Transverse colon (tissue), 4 donors: Measurements from ENCODE around the gene TANGO6. TPM values are rescaled to one million over a fixed set of nuclear protein-coding genes. Genes with fewer than 3 reads are reported as not detected.

Experiments
- DNase-seq: peaks from one replicate; pipeline ENCODE4 v3.0.0-alpha.2; 2019
- H3K27ac ChIP-seq, 4 donors: fragments of 200-600 bp; sonication (generic); 2 replicates each; pipeline ENCODE4 v1.5.1; 2016 to 2018; ENCODE audit warnings: inconsistent platforms in 4 of 4
- H3K27me3 ChIP-seq: fragments of 200-600 bp; sonication (generic); 2 replicates; pipeline ENCODE4 v1.5.1; 2017; ENCODE audit warnings: inconsistent platforms
- H3K36me3 ChIP-seq, 4 donors: fragments of 200-600 bp; sonication (generic); 2 replicates each; pipeline ENCODE4 v1.5.1; 2017 to 2019; ENCODE audit warnings: inconsistent platforms in 4 of 4
- H3K4me1 ChIP-seq, 4 donors: fragments of 200-600 bp; sonication (generic); 2 replicates each; pipeline ENCODE4 v1.5.1; 2017 to 2020; ENCODE audit warnings: inconsistent platforms in 4 of 4
- H3K4me3 ChIP-seq, 4 donors: fragments of 200-600 bp; sonication (generic); 1 replicate in 1 of 4; 2 replicates in 3 of 4; pipeline versions ENCODE4 v1.5.1 to v1.6.1; 2017 to 2019; ENCODE audit warnings: inconsistent platforms in 4 of 4
- H3K9me3 ChIP-seq, 2 donors: fragments of 200-600 bp; sonication (generic); 2 replicates each; pipeline ENCODE4 v1.5.1; 2017 to 2019; ENCODE audit warnings: inconsistent platforms in 2 of 2
- CTCF ChIP-seq, 5 experiments: fragments of 200-600 bp in 3 of 5; fragments of 450-650 bp in 2 of 5; sonication (generic) in 3 of 5; IDR thresholded peaks; 1 replicate in 2 of 5; 2 replicates in 3 of 5; pipeline ENCODE4 v1.5.1; 2016 to 2017; ENCODE audit warnings: antibody characterized with exemption in 5 of 5, inconsistent platforms in 3 of 5, mild to moderate bottlenecking in 2 of 5, moderate library complexity in 1 of 5
- EP300 ChIP-seq: sonication (generic); formaldehyde crosslinking; IDR thresholded peaks from one replicate; pipeline ENCODE4 v1.6.1; 2017; ENCODE audit warnings: antibody characterized with exemption, low read depth
- POLR2A ChIP-seq: fragments of 450-650 bp; IDR thresholded peaks from one replicate; pipeline ENCODE4 v1.6.1; 2016; ENCODE audit warnings: antibody characterized with exemption, mild to moderate bottlenecking, moderate library complexity
- POLR2AphosphoS5 ChIP-seq, 3 donors: sonication (generic); formaldehyde crosslinking; IDR thresholded peaks; one replicate each; pipeline ENCODE4 v1.6.1; 2016; ENCODE audit warnings: antibody characterized with exemption in 3 of 3
- WGBS, 2 donors: methylation state at CpG; one replicate each; pipeline ENCODE4 v1.1.5; 2018; ENCODE audit warnings: low coverage in 1 of 2; 5-methylcytosine and 5-hydroxymethylcytosine counted together
- in situ Hi-C, 4 donors: fragments of 200-750 bp; cut with MboI; loops; one replicate each; pipeline versions ENCODE4 v1.15.0 to v1.15.1; 2017; ENCODE audit warnings: low sequenced_read_pairs in 3 of 4, low pct_ligation_motif_present in 1 of 4, low pct_unique_long_range_greater_than_20kb in 1 of 4
- intact Hi-C: fragments of 100-400 bp; cut with DNase I; formaldehyde crosslinking; loops from one replicate; pipeline ENCODE4 v1.15.1; 2023; ENCODE audit warnings: low total_unique reads
- total RNA-seq, 4 donors: library from RNA; depleted of rRNA; stranded (reverse); fragments of >200 nt; gene quantifications; one replicate each; pipeline ENCODE4 v1.1.0, GENCODE V29; 2016

The TANGO6 gene
- total RNA-seq, 4 donors from 2014 or later: 10.6 to 55.4 (median 22.8) TPM

- H3K4me1 ChIP-seq: peaks cover 14 to 31% (median 29%) of the 10 kb centered on the region in 4 donors
- in situ Hi-C loops: loop anchor here in 1 of 4 donors (25.0 kb wide), 1 partner anchor 197 kb away; no protein-coding TSS in a partner anchor
- no peak overlapping the region for H3K27ac ChIP-seq
- no peak for DNase-seq
- peaks cover 28% of the 10 kb centered on the region for H3K27me3 ChIP-seq
- intact Hi-C loops: loop anchor here (10.0 kb wide), 1 partner anchor 265 kb away; the partner anchor contains the start of gene TANGO6
- H3K9me3 ChIP-seq: no peaks in the 10 kb centered on the region
- no peak overlapping the region for H3K4me3 ChIP-seq
- TF ChIP-seq POLR2AphosphoS5 (IDR thresholded peaks at IDR 0.05): no peak
- no peak for TF ChIP-seq CTCF (IDR thresholded peaks at IDR 0.05)
- TF ChIP-seq EP300: no peak
- TF ChIP-seq POLR2A: no peak
- H3K36me3 ChIP-seq: no peaks in the 10 kb centered on the region
- 94 to 95% methylated on average over 9 to 34 of the region's 48 CpGs for WGBS, 2 donors
Observed at GRCh38 chr16:69109486-69110270, 266.3 kb downstream of the TANGO6 start.

- H3K9me3 ChIP-seq: no peaks in the 10 kb centered on the region
- 90% methylated on average over 3 to 7 of the region's 7 CpGs for WGBS, 2 donors
- H3K4me1 ChIP-seq: peaks cover 14 to 26% (median 25%) of the 10 kb centered on the region in 4 donors
- TF ChIP-seq EP300: no peak
- TF ChIP-seq POLR2AphosphoS5 (IDR thresholded peaks at IDR 0.05): no peak
- TF ChIP-seq POLR2A: no peak
- TF ChIP-seq CTCF (IDR thresholded peaks at IDR 0.05): no peak
- no peak for DNase-seq
- in situ Hi-C loops (loop anchor here in 1 of 4 donors (25.0 kb wide), 1 partner anchor 198 kb away; no protein-coding TSS in a partner anchor), intact Hi-C loops (no loop called here)
- peaks cover 0 to 1% (median 0%) of the 10 kb centered on the region in 4 donors for H3K36me3 ChIP-seq
- H3K4me3 ChIP-seq: no peak overlapping the region
- no peak overlapping the region for H3K27ac ChIP-seq
- peaks cover 23% of the 10 kb centered on the region for H3K27me3 ChIP-seq
Observed at GRCh38 chr16:69110406-69110805, 267.1 kb downstream of the TANGO6 start.

GRCh38 chr16:69111216-69111875 is 268.0 kb downstream of the TANGO6 start:
- Histone ChIP-seq H3K4me1 (peaks cover 14 to 21% (median 19%) of the 10 kb centered on the region in 4 donors), H3K27ac (no peak overlapping the region), H3K36me3 (peaks cover 0 to 10% (median 0%) of the 10 kb centered on the region in 4 donors), H3K4me3 (no peak overlapping the region), H3K27me3 (peaks cover 18% of the 10 kb centered on the region), H3K9me3 (no peaks in the 10 kb centered on the region)
- intact Hi-C loops (no loop called here), in situ Hi-C loops (loop anchor here in 1 of 4 donors (25.0 kb wide), 1 partner anchor 199 kb away; no protein-coding TSS in a partner anchor)
- 90 to 97% methylated on average over 5 to 6 of the region's 6 CpGs for WGBS, 2 donors
- TF ChIP-seq EP300 (no peak), POLR2AphosphoS5 (IDR thresholded peaks at IDR 0.05) (no peak), CTCF (IDR thresholded peaks at IDR 0.05) (no peak), POLR2A (no peak)
- no peak for DNase-seq

- Histone ChIP-seq H3K9me3 (no peaks in the 10 kb centered on the region), H3K36me3 (peaks cover 0 to 11% (median 0%) of the 10 kb centered on the region in 4 donors), H3K4me1 (peaks cover 9 to 16% (median 14%) of the 10 kb centered on the region in 4 donors), H3K27ac (no peak overlapping the region), H3K27me3 (peaks cover 13% of the 10 kb centered on the region), H3K4me3 (no peak overlapping the region)
- intact Hi-C loops: no loop called here
- TF ChIP-seq CTCF (IDR thresholded peaks at IDR 0.05) (no peak), POLR2A (no peak), POLR2AphosphoS5 (IDR thresholded peaks at IDR 0.05) (no peak), EP300 (no peak)
- in situ Hi-C loops: loop anchor here in 1 of 4 donors (25.0 kb wide), 1 partner anchor 200 kb away; no protein-coding TSS in a partner anchor
- DNase-seq: no peak
- 89% methylated on average over 5 of the region's 5 CpGs; no CpG with 5 or more reads in 1 of the 2 donors for WGBS, 2 donors
Observed at GRCh38 chr16:69111876-69112230, 268.5 kb downstream of the TANGO6 start.
